Heart left ventricle (tissue), 16 donors: ENCODE data around the gene HSF4. TPM values are rescaled to one million over a fixed set of nuclear protein-coding genes. Genes with fewer than 3 reads are reported as not detected.

Experiments
- ATAC-seq, 4 donors: fragments of 200-7000 bp; cut with Tn5 transposase; one replicate each; pipeline ENCODE4 v1.9.1; 2020 to 2022; ENCODE audit warnings: moderate library complexity in 4 of 4, mild to moderate bottlenecking in 3 of 4, moderate number of reproducible peaks in 1 of 4
- DNase-seq, 5 donors: peaks; one replicate each; pipeline ENCODE4 v3.0.0-alpha.2; 2020
- H3K27ac ChIP-seq, 12 donors: fragments of 200-600 bp; sonication (generic) in 4 of 12; one replicate each; pipeline versions ENCODE4 v1.5.0 to v1.8.0; 2016 to 2022; ENCODE audit warnings: mild to moderate bottlenecking in 2 of 12
- H3K27me3 ChIP-seq, 9 donors: fragments of 200-600 bp; sonication (generic) in 2 of 9; one replicate each; pipeline versions ENCODE4 v1.5.1 to v1.8.0; 2016 to 2022; ENCODE audit warnings: mild to moderate bottlenecking in 3 of 9
- H3K36me3 ChIP-seq, 9 donors: fragments of 200-600 bp; sonication (generic) in 2 of 9; one replicate each; pipeline versions ENCODE4 v1.5.0 to v1.8.0; 2018 to 2022; ENCODE audit warnings: mild to moderate bottlenecking in 2 of 9
- H3K4me1 ChIP-seq, 12 donors: fragments of 200-600 bp; sonication (generic) in 4 of 12; one replicate each; pipeline versions ENCODE4 v1.5.0 to v1.8.0; 2016 to 2022; ENCODE audit warnings: mild to moderate bottlenecking in 3 of 12
- H3K4me3 ChIP-seq, 12 donors: fragments of 200-600 bp; sonication (generic) in 4 of 12; one replicate each; pipeline versions ENCODE4 v1.5.0 to v1.8.0; 2017 to 2022; ENCODE audit warnings: mild to moderate bottlenecking in 9 of 12, moderate library complexity in 4 of 12
- H3K9me3 ChIP-seq, 12 donors: fragments of 200-600 bp; sonication (generic) in 4 of 12; one replicate each; pipeline versions ENCODE4 v1.5.0 to v1.8.0; 2016 to 2022; ENCODE audit warnings: mild to moderate bottlenecking in 1 of 12
- POLR2A ChIP-seq, 2 donors: fragments of 450-650 bp; IDR thresholded peaks; one replicate each; pipeline ENCODE4 v1.6.1; 2017; ENCODE audit warnings: antibody characterized with exemption in 2 of 2, mild to moderate bottlenecking in 2 of 2, moderate library complexity in 2 of 2
- WGBS, 4 donors: extraction: QIAGEN DNeasy Blood & Tissue Kit in 2 of 4; methylation state at CpG; one replicate each; pipeline versions ENCODE4 v1.1.5 to v1.1.7; 2013 to 2018; 5-methylcytosine and 5-hydroxymethylcytosine counted together
- intact Hi-C, 10 donors: fragments of 100-400 bp; cut with DNase I; formaldehyde crosslinking; loops; one replicate each; pipeline versions ENCODE4 v1.11.1 to v1.14.2; 2022
- polyA plus RNA-seq, 2 donors: library from polyadenylated mRNA; stranded (reverse); fragments of 200-250 nt; gene quantifications; one replicate each; pipeline ENCODE4 v1.2.3, GENCODE V29; 2013
- total RNA-seq, 9 donors: library from RNA; depleted of rRNA in 2 of 9; stranded (reverse); fragments of >200 nt in 2 of 9; fragmentation: NEBNext Ultra II Directional in 3 of 9; extraction: Animal tissue kit (Norgen Biotek cat#: 25700) in 3 of 9; gene quantifications; one replicate each; pipeline versions ENCODE4 v1.1.0 to v1.2.4, GENCODE V29; 2016 to 2023
- TF ChIP-seq, protein P1 (sequence below), 12 donors: fragments of 200-600 bp; sonication (generic) in 4 of 12; IDR thresholded peaks; one replicate each; pipeline versions ENCODE4 v1.5.0 to v1.8.0; 2018 to 2022; ENCODE audit warnings: antibody characterized with exemption in 12 of 12, mild to moderate bottlenecking in 5 of 12
- donor health status: ischemic (EF 13 %, LVEDD 7.1; RV severe dilation, severe dysfunction).
- donor health status: healthy with polysubstance abuse.
- donor health status: DM: no; HTN: yes; CAD: no.
- donor health status: DM: no; HTN: no; CAD: no.
- donor health status: ischemic (EF 25% LVEDD 6.9; RV normal size, moderate dysfunction).
- donor health status: ischemic (EF 25% LVEDD 5.7; RV mildly dilated, moderate dysfunction).
- donor health status: healthy.
- donor health status: DM: yes; HTN: yes; CAD: no.
- donor health status: ischemic (EF 35%, LVEDD 5.7; RV mildly dilated, moderate dysfunction).
- donor health status: nonischemic (EF 11% LVEDD 7.7; RV severe dilation, severe dysfunction).
- donor health status: DM: yes; HTN: yes; CAD: no.
- donor health status: PGD.
- donor health status: ischemic (EF 29% LVEDD 5.4; RV normal size, mild dysfunction).
- donor health status: nonischemic (EF 23%, LVEDD 6.1; RV moderate dilation, normal function).

Gene HSF4
- total and polyA plus RNA-seq, 11 donors: 5.9 to 62.5 (median 35.4) TPM

DNA sequence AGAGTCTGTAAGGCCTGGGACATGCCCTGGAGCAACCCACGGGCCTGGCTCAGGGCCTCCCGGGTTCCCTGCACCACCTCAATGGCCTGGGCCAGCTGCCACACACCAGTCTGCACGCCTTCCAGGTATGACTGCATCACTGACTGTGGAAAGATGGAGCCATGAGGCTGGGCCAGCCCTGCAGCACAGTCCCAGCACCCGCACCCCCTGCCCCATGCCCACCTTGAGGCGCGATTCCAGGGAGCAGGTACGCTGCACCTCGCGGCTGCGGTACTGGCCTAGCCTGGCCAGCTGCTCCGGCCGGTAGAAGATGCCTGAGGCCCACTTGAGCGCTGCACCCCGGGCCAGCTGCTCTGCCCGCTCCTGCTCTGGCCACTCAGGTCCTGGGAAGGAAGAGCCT, 24.3 kb downstream of the HSF4 start:
- Histone ChIP-seq H3K4me3 (no peak overlapping the region), H3K4me1 (peaks cover 2 to 52% (median 43%) of the 10 kb centered on the region in 12 donors), H3K27ac (no peak overlapping the region), H3K27me3 (no peaks in the 10 kb centered on the region), H3K9me3 (no peaks in the 10 kb centered on the region), H3K36me3 (peaks cover 0 to 8% (median 1%) of the 10 kb centered on the region in 9 donors)
- intact Hi-C loops: loop anchor here in 3 of 10 donors (10.0 kb wide), 1 partner anchor 214 kb away; no protein-coding TSS in a partner anchor
- 90 to 93% (median 93%) methylated on average over 12 to 15 of the region's 15 CpGs for WGBS, 4 donors
- TF ChIP-seq, protein P1, sequence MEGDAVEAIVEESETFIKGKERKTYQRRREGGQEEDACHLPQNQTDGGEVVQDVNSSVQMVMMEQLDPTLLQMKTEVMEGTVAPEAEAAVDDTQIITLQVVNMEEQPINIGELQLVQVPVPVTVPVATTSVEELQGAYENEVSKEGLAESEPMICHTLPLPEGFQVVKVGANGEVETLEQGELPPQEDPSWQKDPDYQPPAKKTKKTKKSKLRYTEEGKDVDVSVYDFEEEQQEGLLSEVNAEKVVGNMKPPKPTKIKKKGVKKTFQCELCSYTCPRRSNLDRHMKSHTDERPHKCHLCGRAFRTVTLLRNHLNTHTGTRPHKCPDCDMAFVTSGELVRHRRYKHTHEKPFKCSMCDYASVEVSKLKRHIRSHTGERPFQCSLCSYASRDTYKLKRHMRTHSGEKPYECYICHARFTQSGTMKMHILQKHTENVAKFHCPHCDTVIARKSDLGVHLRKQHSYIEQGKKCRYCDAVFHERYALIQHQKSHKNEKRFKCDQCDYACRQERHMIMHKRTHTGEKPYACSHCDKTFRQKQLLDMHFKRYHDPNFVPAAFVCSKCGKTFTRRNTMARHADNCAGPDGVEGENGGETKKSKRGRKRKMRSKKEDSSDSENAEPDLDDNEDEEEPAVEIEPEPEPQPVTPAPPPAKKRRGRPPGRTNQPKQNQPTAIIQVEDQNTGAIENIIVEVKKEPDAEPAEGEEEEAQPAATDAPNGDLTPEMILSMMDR (IDR thresholded peaks at IDR 0.05): no peak
- no peak for TF ChIP-seq POLR2A (IDR thresholded peaks at IDR 0.05)
- no peak for ATAC-seq
- DNase-seq: no peak

DNA sequence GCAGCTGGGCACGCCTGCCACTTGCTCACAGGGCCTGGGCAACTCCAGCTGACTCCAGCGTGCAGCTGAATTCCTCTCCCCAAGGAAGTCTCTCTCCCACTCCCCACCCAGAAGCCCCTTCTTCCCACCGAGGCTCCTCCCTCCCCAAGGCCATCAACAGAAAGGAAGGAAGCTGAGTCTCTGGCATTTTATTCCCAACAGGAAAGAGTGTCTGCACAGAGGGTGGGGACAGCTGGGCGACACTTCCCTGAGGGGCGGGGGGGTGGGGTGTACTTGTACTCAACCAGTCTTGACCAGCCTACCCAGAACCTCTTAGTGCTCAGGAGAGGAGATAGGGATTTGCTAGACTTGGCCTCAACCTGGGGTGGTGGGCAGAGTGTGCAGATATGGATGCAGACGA, 25.5 kb downstream of the HSF4 start, which contains the start of gene EXOC3L1:
Gene EXOC3L1 (minus strand): TSS at position 96 of the 400 bp plus-strand sequence. CDS start 460 bp downstream, outside the sequence.
- TF ChIP-seq, protein P1 (IDR thresholded peaks at IDR 0.05): no peak
- TF ChIP-seq POLR2A (IDR thresholded peaks at IDR 0.05): no peak
- DNase-seq (no peak), ATAC-seq (peak in 1 of 4 donors; percentile 4)
- Histone ChIP-seq H3K4me3 (peak within 1 kb of the TSS in 10 of 12 donors; percentile 2 to 44 (median 36)), H3K9me3 (no peaks in the 10 kb centered on the region), H3K27ac (peak within 1 kb of the TSS in 10 of 12 donors; percentile 4 to 72 (median 49)), H3K4me1 (peaks cover 2 to 48% (median 37%) of the 10 kb centered on the region in 12 donors), H3K36me3 (peaks cover 0 to 21% (median 13%) of the 10 kb centered on the region in 9 donors), H3K27me3 (no peaks in the 10 kb centered on the region)
- WGBS, 4 donors: 28 to 37% (median 32%) methylated on average over 6 of the region's 6 CpGs
- intact Hi-C loops: loop anchor here in 5 of 10 donors (5.0 kb wide), 2 partner anchors 37 to 57 kb away; partner anchors contain the start of genes TMEM208 (in 4 of the 5), FHOD1 (in 1 of the 5) and SLC9A5 (in 1 of the 5)

DNA sequence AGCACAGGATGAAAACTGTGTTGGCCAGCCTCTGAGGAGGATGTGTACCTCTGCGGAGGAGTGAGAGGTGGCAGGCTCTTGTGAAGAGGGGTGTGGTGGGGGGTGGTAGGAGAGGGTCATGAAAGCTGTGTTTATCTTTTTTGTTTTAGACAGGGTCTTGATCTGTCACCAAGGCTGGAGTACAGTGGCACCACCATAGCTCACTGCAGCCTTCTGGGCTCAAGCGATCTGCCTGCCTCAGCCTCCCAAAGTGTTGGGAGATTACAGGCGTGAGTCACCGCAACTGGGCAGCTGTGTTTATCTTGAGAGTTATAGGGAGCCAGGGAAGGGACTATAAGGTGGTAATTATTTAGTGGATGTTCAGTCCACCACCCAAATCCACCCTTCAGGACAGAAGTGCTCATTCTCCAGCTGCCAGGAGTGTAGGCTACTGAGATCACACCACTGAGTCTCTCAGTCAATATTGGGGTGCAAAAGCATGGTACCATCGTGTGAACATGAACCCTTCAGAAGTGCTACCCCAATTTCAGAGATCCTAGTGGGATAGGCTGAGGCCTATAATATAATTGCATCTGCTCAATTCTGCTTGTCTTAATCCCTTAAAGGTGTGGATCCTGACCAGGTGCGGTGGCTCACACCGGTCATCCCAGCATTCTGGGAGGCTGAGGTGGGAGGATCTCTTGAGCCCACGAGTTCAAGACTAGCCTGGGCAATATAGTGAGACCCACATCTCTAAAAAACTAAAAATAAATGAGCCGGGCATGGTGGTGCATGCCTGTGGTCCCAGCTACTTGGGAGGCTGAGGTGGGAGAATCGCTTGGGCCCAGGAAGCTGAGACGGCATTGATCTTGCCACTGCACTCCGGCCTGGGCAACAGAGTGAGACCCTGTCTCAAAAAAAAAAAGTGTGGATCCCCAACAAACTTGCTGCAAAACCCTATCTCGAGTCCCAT, 26.2 kb downstream of the HSF4 start:
- peak overlapping the region in 10 of 12 donors; percentile 4 to 80 (median 49) for H3K27ac ChIP-seq
- H3K27me3 ChIP-seq: no peaks in the 10 kb centered on the region
- peaks cover 0 to 28% (median 20%) of the 10 kb centered on the region in 9 donors for H3K36me3 ChIP-seq
- H3K9me3 ChIP-seq: no peaks in the 10 kb centered on the region
- intact Hi-C loops: loop anchor here in 5 of 10 donors (5.0 kb wide), 2 partner anchors 37 to 57 kb away; partner anchors contain the start of genes TMEM208 (in 4 of the 5), FHOD1 (in 1 of the 5) and SLC9A5 (in 1 of the 5)
- peak overlapping the region in 8 of 12 donors; percentile 28 to 44 (median 38) for H3K4me3 ChIP-seq
- ATAC-seq (no peak), DNase-seq (no peak)
- TF ChIP-seq, protein P1 (IDR thresholded peaks at IDR 0.05): no peak
- TF ChIP-seq POLR2A (IDR thresholded peaks at IDR 0.05): no peak
- peaks cover 2 to 41% (median 32%) of the 10 kb centered on the region in 12 donors for H3K4me1 ChIP-seq
- 67 to 76% (median 70%) methylated on average over 13 of the region's 13 CpGs for WGBS, 4 donors
